ENCODE data around the gene PLAAT4. TPM values are rescaled to one million over a fixed set of nuclear protein-coding genes. Genes with fewer than 3 reads are reported as not detected.

PLAAT4 gene
- total and polyA plus RNA-seq, 2 of the 13 experiments (the other 11 are each of a cell fraction or from before 2014, with no cell fraction given) = 0.71 to 1.00 TPM

GRCh38 chr11:63504933-63505586 lies 31.5 kb upstream of the PLAAT4 start (continued):
- no peak for TF ChIP-seq ZNF160 (CRISPR knock-in tag; IDR thresholded peaks at IDR 0.05)

- intact Hi-C loops (cut with micrococcal nuclease; ENCODE audit: unreplicated experiment) = no loop called here
- ChIA-PET POLR2A (no interaction called here), CTCF (ENCODE audit: low intra/inter-chr PET ratio, low total read pairs) (no interaction called here)
- Histone ChIP-seq H3K27me3 (ENCODE audit: control insufficient read depth in 1 of 2, insufficient read depth in 2 of 2, low read length in 2 of 2) (peaks cover 2 to 30% of the 10 kb centered on the region in 2 experiments; a peak in 3 of 5 replicates), H3K79me2 (ENCODE audit: insufficient read depth, low read length) (no peaks in the 10 kb centered on the region), H3K27ac (ENCODE audit: extremely low read length, insufficient read depth, low read length) (no peak within 1 kb of the TSS), H3K9ac (ENCODE audit: insufficient read depth, low read depth, low read length) (no peak within 1 kb of the TSS), H3K36me3 (replicated peaks in 1 of 2; ENCODE audit: control insufficient read depth in 1 of 2, insufficient read depth in 2 of 2, low read length in 2 of 2) (no peaks in the 10 kb centered on the region), H4K20me1 (ENCODE audit: insufficient read depth, low read length) (no peaks in the 10 kb centered on the region), H3K9me3 (ENCODE audit: low read length) (no peaks in the 10 kb centered on the region), H3K4me3 (replicated peaks in 1 of 3; ENCODE audit: insufficient read depth in 1 of 3, low read depth in 2 of 3, low read length in 3 of 3) (no peak within 1 kb of the TSS), H2AFZ (ENCODE audit: low read length) (no peak within 1 kb of the TSS), H3K4me1 (ENCODE audit: insufficient read depth, low read length) (no peaks in the 10 kb centered on the region), H3K4me2 (ENCODE audit: low read depth, low read length) (no peak within 1 kb of the TSS)
- no TSS peak for BruUV-seq (replicated peaks)
- in situ Hi-C loops (cut with HindIII; ENCODE audit: extremely low pct_ligation_motif_present, low pct_unique_long_range_greater_than_20kb) = no loop called here
- ATAC-seq (no peak), FAIRE-seq (no peak), DNase-seq (ENCODE audit: low spot score) (no peak)
- 51% methylated on average over 9 of the region's 15 CpGs for WGBS (ENCODE audit: low lambda C conversion rate)
- TF ChIP-seq HMG20A (CRISPR knock-in tag; IDR thresholded peaks at IDR 0.05; ENCODE audit: borderline replicate concordance) (no peak), PREB (CRISPR knock-in tag; IDR thresholded peaks at IDR 0.05) (no peak), SMAD1 (CRISPR knock-in tag; IDR thresholded peaks at IDR 0.05; ENCODE audit: borderline replicate concordance, low read depth) (no peak), MYNN (CRISPR knock-in tag; IDR thresholded peaks at IDR 0.05; ENCODE audit: low read depth) (no peak), ZNF850 (CRISPR knock-in tag; conservative IDR thresholded peaks at IDR 0.05) (no peak), SRY (CRISPR knock-in tag; IDR thresholded peaks at IDR 0.05) (no peak), EP300 (IDR thresholded peaks at IDR 0.05; ENCODE audit: low read depth in 2 of 2, low read length in 2 of 2) (no peak), EP300 (CRISPR knock-in tag; IDR thresholded peaks at IDR 0.05; ENCODE audit: borderline replicate concordance) (no peak), ZBTB26 (CRISPR knock-in tag; IDR thresholded peaks at IDR 0.05; ENCODE audit: borderline replicate concordance) (no peak), ISL2 (CRISPR knock-in tag; IDR thresholded peaks at IDR 0.05) (no peak), ZKSCAN8 (CRISPR knock-in tag; IDR thresholded peaks at IDR 0.05; ENCODE audit: borderline replicate concordance) (no peak), ZFX (CRISPR knock-in tag; IDR thresholded peaks at IDR 0.05; ENCODE audit: low read depth) (no peak), BRD4 (CRISPR knock-in tag; IDR thresholded peaks at IDR 0.05) (no peak), ZNF513 (CRISPR knock-in tag; conservative IDR thresholded peaks at IDR 0.05) (no peak), ZNF713 (CRISPR knock-in tag; IDR thresholded peaks at IDR 0.05) (no peak), TFAP4 (IDR thresholded peaks at IDR 0.05; ENCODE audit: borderline replicate concordance, low read depth) (no peak), ADNP (CRISPR knock-in tag; IDR thresholded peaks at IDR 0.05) (no peak), ZNF780A (CRISPR knock-in tag; IDR thresholded peaks at IDR 0.05) (no peak)
Observed at GRCh38 chr11:63505857-63506528, 30.6 kb upstream of the PLAAT4 start, which contains the start of gene LGALS12. Gene LGALS12 (plus strand): TSS chr11:63506084. CDS start chr11:63506459, 375 bp downstream.
